Gastrocnemius medialis (tissue), 4 donors: ENCODE results near the gene MAN1C1.

Experiments used
- POLR2A ChIP-seq, 2 donors: fragments of 450-650 bp; IDR thresholded peaks; one replicate each; pipeline ENCODE4 v1.6.1; 2017; ENCODE audit warnings: antibody characterized with exemption in 2 of 2, mild to moderate bottlenecking in 2 of 2, moderate library complexity in 2 of 2
- TF ChIP-seq, protein P1 (sequence below), 5 experiments: fragments of 450-650 bp in 3 of 5; fragments of 200-600 bp in 2 of 5; sonication (generic) in 2 of 5; IDR thresholded peaks in 4 of 5; conservative IDR thresholded peaks in 1 of 5; 1 replicate in 4 of 5; 2 replicates in 1 of 5; pipeline ENCODE4 v1.5.1; 2016 to 2019; ENCODE audit warnings: antibody characterized with exemption in 5 of 5, mild to moderate bottlenecking in 3 of 5, moderate library complexity in 3 of 5

DNA sequence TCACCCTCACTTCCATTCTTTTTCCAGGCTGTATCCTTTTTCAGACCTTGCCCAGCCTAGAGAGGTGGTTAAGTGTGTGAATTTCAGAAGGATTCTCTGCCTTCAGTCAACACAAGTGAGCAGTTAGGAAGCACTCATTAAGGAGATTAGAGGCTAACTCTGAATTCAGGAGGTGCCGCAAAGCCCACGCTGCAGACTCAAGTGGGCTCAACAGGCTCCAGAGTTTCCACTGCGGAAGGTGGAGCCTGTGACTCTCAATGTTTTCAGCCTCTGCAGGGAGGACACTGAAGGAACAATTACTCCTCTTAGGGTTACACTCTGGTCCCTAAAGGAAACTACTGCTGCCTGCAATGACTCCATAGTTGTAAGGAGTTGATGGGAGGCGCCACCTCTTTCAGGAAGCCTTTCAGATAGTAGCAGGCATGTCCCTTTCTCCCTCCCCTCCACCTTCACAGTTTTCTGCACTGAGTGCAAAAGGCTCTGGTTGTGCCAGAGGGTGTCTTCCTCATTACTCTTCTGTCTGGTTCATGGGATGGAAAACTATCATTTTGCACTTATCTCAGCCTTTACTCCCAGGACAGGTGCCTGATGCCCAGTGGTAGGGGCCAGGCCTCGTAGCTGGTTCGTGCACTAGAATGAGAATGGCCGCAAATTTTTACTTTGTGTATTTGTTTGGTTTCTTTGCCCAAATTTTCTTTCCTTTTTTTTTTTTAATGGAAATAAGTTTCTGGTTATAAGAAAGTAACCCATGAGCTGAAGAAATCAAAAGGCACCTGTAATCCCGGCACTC, 128.2 kb downstream of the MAN1C1 start:
- TF ChIP-seq, protein P1, sequence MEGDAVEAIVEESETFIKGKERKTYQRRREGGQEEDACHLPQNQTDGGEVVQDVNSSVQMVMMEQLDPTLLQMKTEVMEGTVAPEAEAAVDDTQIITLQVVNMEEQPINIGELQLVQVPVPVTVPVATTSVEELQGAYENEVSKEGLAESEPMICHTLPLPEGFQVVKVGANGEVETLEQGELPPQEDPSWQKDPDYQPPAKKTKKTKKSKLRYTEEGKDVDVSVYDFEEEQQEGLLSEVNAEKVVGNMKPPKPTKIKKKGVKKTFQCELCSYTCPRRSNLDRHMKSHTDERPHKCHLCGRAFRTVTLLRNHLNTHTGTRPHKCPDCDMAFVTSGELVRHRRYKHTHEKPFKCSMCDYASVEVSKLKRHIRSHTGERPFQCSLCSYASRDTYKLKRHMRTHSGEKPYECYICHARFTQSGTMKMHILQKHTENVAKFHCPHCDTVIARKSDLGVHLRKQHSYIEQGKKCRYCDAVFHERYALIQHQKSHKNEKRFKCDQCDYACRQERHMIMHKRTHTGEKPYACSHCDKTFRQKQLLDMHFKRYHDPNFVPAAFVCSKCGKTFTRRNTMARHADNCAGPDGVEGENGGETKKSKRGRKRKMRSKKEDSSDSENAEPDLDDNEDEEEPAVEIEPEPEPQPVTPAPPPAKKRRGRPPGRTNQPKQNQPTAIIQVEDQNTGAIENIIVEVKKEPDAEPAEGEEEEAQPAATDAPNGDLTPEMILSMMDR (IDR thresholded peaks at IDR 0.05 in 4 of 5, conservative IDR thresholded peaks at IDR 0.05 in 1 of 5) = no peak
- TF ChIP-seq POLR2A (IDR thresholded peaks at IDR 0.05) = no peak
